MM.1S (cell line): ENCODE data around the gene PITPNM2.

Experiments
- EZH2 ChIP-seq: fragments of 300-600 bp; sonication (generic); optimal IDR thresholded peaks from 2 replicates; pipeline ENCODE3; 2017; ENCODE audit warnings: low read depth, mild to moderate bottlenecking, antibody characterized with exemption, low read length, mixed read lengths
- TF ChIP-seq, protein P1 (sequence below): fragments of 300-600 bp; sonication (generic); IDR thresholded peaks from 2 replicates; pipeline ENCODE4 v1.5.1; 2016; ENCODE audit warnings: antibody characterized with exemption, low read length, mixed read lengths

DNA sequence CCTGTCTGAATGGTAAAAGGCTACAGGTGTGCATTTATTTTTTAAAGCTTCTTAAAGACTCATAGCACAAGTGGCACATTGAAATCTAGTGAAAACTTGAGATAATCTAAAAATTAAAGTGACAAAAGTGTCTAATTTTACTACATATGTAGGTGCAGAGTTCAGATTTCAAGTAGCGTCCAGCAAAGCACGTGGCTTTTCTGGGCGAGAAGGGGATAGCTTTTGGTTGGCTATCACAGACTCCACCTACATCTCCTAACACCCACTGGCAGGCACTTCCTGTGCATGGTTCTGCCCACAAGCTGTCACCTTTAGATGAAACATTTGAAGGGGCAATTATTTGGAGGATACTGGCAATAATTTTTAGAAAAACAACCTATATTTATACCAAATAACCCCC is 1.9 kb upstream of the PITPNM2 start:
- TF ChIP-seq, protein P1, sequence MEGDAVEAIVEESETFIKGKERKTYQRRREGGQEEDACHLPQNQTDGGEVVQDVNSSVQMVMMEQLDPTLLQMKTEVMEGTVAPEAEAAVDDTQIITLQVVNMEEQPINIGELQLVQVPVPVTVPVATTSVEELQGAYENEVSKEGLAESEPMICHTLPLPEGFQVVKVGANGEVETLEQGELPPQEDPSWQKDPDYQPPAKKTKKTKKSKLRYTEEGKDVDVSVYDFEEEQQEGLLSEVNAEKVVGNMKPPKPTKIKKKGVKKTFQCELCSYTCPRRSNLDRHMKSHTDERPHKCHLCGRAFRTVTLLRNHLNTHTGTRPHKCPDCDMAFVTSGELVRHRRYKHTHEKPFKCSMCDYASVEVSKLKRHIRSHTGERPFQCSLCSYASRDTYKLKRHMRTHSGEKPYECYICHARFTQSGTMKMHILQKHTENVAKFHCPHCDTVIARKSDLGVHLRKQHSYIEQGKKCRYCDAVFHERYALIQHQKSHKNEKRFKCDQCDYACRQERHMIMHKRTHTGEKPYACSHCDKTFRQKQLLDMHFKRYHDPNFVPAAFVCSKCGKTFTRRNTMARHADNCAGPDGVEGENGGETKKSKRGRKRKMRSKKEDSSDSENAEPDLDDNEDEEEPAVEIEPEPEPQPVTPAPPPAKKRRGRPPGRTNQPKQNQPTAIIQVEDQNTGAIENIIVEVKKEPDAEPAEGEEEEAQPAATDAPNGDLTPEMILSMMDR = no peak
- TF ChIP-seq EZH2 = no peak
